Thyroid gland (tissue), 4 donors: ENCODE results near the gene C16orf74. TPM values are rescaled to one million over a fixed set of nuclear protein-coding genes. Genes with fewer than 3 reads are reported as not detected.

Experiments
- DNase-seq, 2 donors: peaks; one replicate each; pipeline ENCODE4 v3.0.0-alpha.2; 2019
- H3K27ac ChIP-seq, 3 donors: fragments of 200-600 bp; sonication (generic); 1 replicate in 2 of 3; 2 replicates in 1 of 3; pipeline ENCODE4 v1.5.1; 2016 to 2019; ENCODE audit warnings: mild to moderate bottlenecking in 1 of 3, moderate library complexity in 1 of 3
- H3K27me3 ChIP-seq: fragments of 200-600 bp; sonication (generic); one replicate; pipeline ENCODE4 v1.5.1; 2019
- H3K36me3 ChIP-seq, 2 donors: fragments of 200-600 bp; sonication (generic); one replicate each; pipeline ENCODE4 v1.5.1; 2016 to 2019
- H3K4me1 ChIP-seq, 2 donors: fragments of 200-600 bp; sonication (generic); one replicate each; pipeline ENCODE4 v1.5.1; 2017 to 2019
- H3K4me3 ChIP-seq, 3 donors: fragments of 200-600 bp; sonication (generic); replicated peaks in 1 of 3; 1 replicate in 2 of 3; 2 replicates in 1 of 3; pipeline ENCODE4 v1.5.1; 2016; ENCODE audit warnings: mild to moderate bottlenecking in 1 of 3
- H3K9me3 ChIP-seq: fragments of 200-600 bp; sonication (generic); one replicate; pipeline ENCODE4 v1.5.1; 2017
- POLR2A ChIP-seq, 2 donors: fragments of 450-650 bp; IDR thresholded peaks; one replicate each; pipeline ENCODE4 v1.6.1; 2017; ENCODE audit warnings: antibody characterized with exemption in 2 of 2, mild to moderate bottlenecking in 2 of 2, moderate library complexity in 1 of 2
- WGBS, 2 donors: methylation state at CpG; one replicate each; pipeline ENCODE4 v1.1.5; 2017; 5-methylcytosine and 5-hydroxymethylcytosine counted together
- intact Hi-C: fragments of 100-400 bp; cut with DNase I; formaldehyde crosslinking; loops from one replicate; pipeline ENCODE4 v1.15.1; 2023
- total RNA-seq, 4 donors: library from RNA; depleted of rRNA; stranded (reverse); fragments of >200 nt; gene quantifications; one replicate each; pipeline ENCODE4 v1.2.3, GENCODE V29; 2016
- TF ChIP-seq, protein P1 (sequence below), 6 experiments: fragments of 200-600 bp in 3 of 6; fragments of 450-650 bp in 3 of 6; sonication (generic) in 3 of 6; IDR thresholded peaks; one replicate each; pipeline ENCODE4 v1.5.1; 2016 to 2019; ENCODE audit warnings: antibody characterized with exemption in 6 of 6, mild to moderate bottlenecking in 2 of 6, inconsistent platforms in 1 of 6, moderate library complexity in 1 of 6

C16orf74 gene
- total RNA-seq, 4 donors from 2014 or later = 5.1 to 8.4 (median 6.3) TPM; not detected in 1

GRCh38 chr16:85717393-85718152, 33.3 kb downstream of the C16orf74 start:
- Histone ChIP-seq H3K27me3 (no peaks in the 10 kb centered on the region), H3K4me1 (peaks cover 0 to 12% of the 10 kb centered on the region in 2 donors), H3K36me3 (no peaks in the 10 kb centered on the region), H3K4me3 (no peak overlapping the region), H3K9me3 (no peaks in the 10 kb centered on the region), H3K27ac (no peak overlapping the region)
- intact Hi-C loops = loop anchor here (2.0 to 10.0 kb wide), 4 partner anchors 60 to 603 kb away; partner anchors contain the start of gene CIBAR2
- WGBS, 2 donors = 44 to 49% methylated on average over 12 of the region's 21 CpGs
- peak; percentile 64 to 72 for DNase-seq
- TF ChIP-seq POLR2A (IDR thresholded peaks at IDR 0.05) = no peak
- TF ChIP-seq, protein P1, sequence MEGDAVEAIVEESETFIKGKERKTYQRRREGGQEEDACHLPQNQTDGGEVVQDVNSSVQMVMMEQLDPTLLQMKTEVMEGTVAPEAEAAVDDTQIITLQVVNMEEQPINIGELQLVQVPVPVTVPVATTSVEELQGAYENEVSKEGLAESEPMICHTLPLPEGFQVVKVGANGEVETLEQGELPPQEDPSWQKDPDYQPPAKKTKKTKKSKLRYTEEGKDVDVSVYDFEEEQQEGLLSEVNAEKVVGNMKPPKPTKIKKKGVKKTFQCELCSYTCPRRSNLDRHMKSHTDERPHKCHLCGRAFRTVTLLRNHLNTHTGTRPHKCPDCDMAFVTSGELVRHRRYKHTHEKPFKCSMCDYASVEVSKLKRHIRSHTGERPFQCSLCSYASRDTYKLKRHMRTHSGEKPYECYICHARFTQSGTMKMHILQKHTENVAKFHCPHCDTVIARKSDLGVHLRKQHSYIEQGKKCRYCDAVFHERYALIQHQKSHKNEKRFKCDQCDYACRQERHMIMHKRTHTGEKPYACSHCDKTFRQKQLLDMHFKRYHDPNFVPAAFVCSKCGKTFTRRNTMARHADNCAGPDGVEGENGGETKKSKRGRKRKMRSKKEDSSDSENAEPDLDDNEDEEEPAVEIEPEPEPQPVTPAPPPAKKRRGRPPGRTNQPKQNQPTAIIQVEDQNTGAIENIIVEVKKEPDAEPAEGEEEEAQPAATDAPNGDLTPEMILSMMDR (IDR thresholded peaks at IDR 0.05) = peak; percentile 45 to 78 (median 70)

DNA sequence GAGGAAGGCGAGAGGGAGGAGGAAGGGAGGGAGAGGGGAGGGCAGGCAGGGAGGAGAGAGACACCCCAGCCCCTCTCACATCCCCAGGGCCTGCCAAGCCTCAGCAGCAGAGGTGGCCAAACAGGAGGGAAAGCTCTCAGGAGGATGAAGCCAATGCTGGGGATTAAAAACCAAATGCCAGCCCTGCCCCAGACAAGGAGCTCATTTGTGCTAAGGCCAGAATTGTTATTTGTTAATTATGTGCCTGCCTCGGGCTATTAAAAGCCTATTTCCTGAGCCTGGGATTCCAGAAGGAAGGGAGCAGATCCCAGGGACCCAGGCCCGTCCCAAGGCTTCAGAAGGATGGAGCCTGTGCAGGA, 34.2 kb downstream of the C16orf74 start:
- no peak for TF ChIP-seq POLR2A (IDR thresholded peaks at IDR 0.05)
- TF ChIP-seq, protein P1 (IDR thresholded peaks at IDR 0.05) = no peak
- Histone ChIP-seq H3K27ac (no peak overlapping the region), H3K27me3 (no peaks in the 10 kb centered on the region), H3K4me3 (no peak overlapping the region), H3K4me1 (peaks cover 0 to 12% of the 10 kb centered on the region in 2 donors), H3K9me3 (no peaks in the 10 kb centered on the region), H3K36me3 (no peaks in the 10 kb centered on the region)
- WGBS, 2 donors = 61 to 79% methylated on average over 3 of the region's 3 CpGs
- intact Hi-C loops = loop anchor here (5.0 to 10.0 kb wide), 3 partner anchors 59 to 602 kb away; partner anchors contain the start of gene CIBAR2
- no peak for DNase-seq

- TF ChIP-seq, protein P1 (IDR thresholded peaks at IDR 0.05) = no peak
- TF ChIP-seq POLR2A (IDR thresholded peaks at IDR 0.05) = no peak
- 17 to 18% methylated on average over 9 of the region's 9 CpGs for WGBS, 2 donors
- H3K27ac ChIP-seq = no peak overlapping the region
- no peaks in the 10 kb centered on the region for H3K27me3 ChIP-seq
- intact Hi-C loops = loop anchor here (5.0 to 10.0 kb wide), 3 partner anchors 59 to 601 kb away; partner anchors contain the start of gene CIBAR2
- no peaks in the 10 kb centered on the region for H3K9me3 ChIP-seq
- H3K4me1 ChIP-seq = peaks cover 0 to 12% of the 10 kb centered on the region in 2 donors
- no peak overlapping the region for H3K4me3 ChIP-seq
- DNase-seq = no peak
- no peaks in the 10 kb centered on the region for H3K36me3 ChIP-seq
These were observed 34.7 kb downstream of the C16orf74 start for GRCh38 chr16:85716022-85716679.

DNA sequence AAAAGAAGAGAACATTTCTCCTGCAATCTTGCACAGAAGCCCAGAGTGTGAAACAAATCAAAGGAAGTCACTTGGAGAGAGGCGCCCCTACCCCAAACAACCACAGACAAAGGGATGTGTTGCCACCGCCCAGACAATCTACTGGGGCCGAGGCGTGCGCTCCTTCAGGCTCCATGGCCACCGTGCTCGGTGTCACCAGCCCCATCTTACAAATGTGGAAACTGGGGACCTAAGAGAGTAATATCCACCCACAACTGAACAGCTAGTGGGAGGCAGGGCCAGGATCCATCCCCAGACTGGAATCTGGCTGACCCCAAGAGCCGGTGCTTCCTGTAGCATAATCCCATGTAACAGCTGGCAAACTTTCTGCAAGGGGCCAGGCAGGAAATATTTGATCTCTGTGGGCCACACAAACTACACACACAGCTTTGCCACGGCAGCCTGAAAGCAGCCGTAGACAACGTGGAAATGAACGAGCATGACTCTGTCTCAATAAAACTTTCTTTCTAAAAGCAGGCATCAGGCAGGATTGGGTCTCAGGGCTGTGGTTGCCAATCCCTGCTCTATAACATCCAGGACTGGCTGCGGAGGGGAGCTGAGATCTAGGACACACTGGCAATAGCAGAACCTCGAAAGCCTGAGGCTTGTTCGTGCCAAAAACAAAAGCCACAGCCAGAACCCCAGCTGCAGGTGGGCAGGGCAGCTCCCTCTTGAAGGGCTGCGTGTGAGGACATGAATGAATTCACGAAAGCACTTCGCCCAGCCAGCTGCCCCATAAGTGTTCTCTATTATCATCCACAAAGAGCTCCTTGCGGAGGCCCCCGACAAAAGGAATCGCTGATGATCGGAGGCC, 35.5 kb downstream of the C16orf74 start:
- Histone ChIP-seq H3K4me1 (peaks cover 0 to 12% of the 10 kb centered on the region in 2 donors), H3K4me3 (no peak overlapping the region), H3K9me3 (no peaks in the 10 kb centered on the region), H3K27me3 (no peaks in the 10 kb centered on the region), H3K27ac (no peak overlapping the region), H3K36me3 (no peaks in the 10 kb centered on the region)
- TF ChIP-seq, protein P1 (IDR thresholded peaks at IDR 0.05) = no peak
- TF ChIP-seq POLR2A (IDR thresholded peaks at IDR 0.05) = no peak
- DNase-seq = peak; percentile 55 to 61
- intact Hi-C loops = loop anchor here (5.0 to 10.0 kb wide), 3 partner anchors 58 to 601 kb away; partner anchors contain the start of gene CIBAR2
- 31 to 43% methylated on average over 20 to 22 of the region's 22 CpGs for WGBS, 2 donors
